Stimulated activated CD4-positive, alpha-beta T cell treated with anti-CD3 and anti-CD28 coated beads, TNF-alpha, amount 100 ng/mL, for 4 hours (primary cell): ENCODE measurements around the gene GTPBP10.

Experiments
- DNase-seq, 3 experiments: peaks; one replicate each; pipeline ENCODE4 v3.0.0-alpha.2; 2020; ENCODE audit warnings: low read depth in 3 of 3

The GTPBP10 gene

GRCh38 chr7:90433221-90433620 lies 86.7 kb downstream of the GTPBP10 start:
- no peak for DNase-seq
